A673 (cell line): Measurements from ENCODE around the gene TUBA3D. TPM values are rescaled to one million over a fixed set of nuclear protein-coding genes. Genes with fewer than 3 reads are reported as not detected.
A peak's percentile ranks its signal among the peaks of the same experiment; 100 is the strongest.
"Not testable (repeated sequence)": the region's sequence is repeated elsewhere in the genome, so short reads cannot be mapped to it uniquely, and the experiment has no call there.

Experiments used
- BruUV-seq: library from RNA; stranded (reverse); fragments of 400-500 nt; replicated peaks from 2 replicates; lab custom pipeline; 2021; lab: Mats Ljungman, UMichigan
- CTCF ChIA-PET: fragments of 300-600 bp; sonication (Branson Sonifier 250); formaldehyde crosslinking; loops from one replicate; lab custom pipeline; 2022; ENCODE audit warnings: antibody characterized with exemption; lab: Charles Lee
- POLR2A ChIA-PET: fragments of 300-600 bp; sonication (Branson Sonifier 250); formaldehyde crosslinking; loops from one replicate; lab custom pipeline; 2022; ENCODE audit warnings: antibody characterized with exemption; ENCODE audit not compliant: low non-redundant PET; lab: Charles Lee
- DNase-seq: peaks from one replicate; pipeline ENCODE4 v3.0.0-alpha.2; 2015; ENCODE audit warnings: low spot score
- H3K27ac ChIP-seq: fragments of 200-600 bp; sonication (generic); 2 replicates; pipeline ENCODE4 v1.5.1; 2016; ENCODE audit warnings: mixed run types, low read depth, mild to moderate bottlenecking, mixed read lengths, antibody characterized with exemption, low read length; ENCODE audit not compliant: poor library complexity, severe bottlenecking
- H3K27me3 ChIP-seq: fragments of 200-600 bp; sonication (generic); replicated peaks from 2 replicates; pipeline ENCODE4 v1.6.1; 2017; ENCODE audit warnings: mixed run types, low read depth, mild to moderate bottlenecking, mixed read lengths, antibody characterized with exemption, low read length; ENCODE audit not compliant: insufficient read depth, poor library complexity
- H3K36me3 ChIP-seq: fragments of 200-600 bp; sonication (generic); 2 replicates; pipeline ENCODE4 v1.6.1; 2016; ENCODE audit warnings: mixed run types, mild to moderate bottlenecking, mixed read lengths, antibody characterized with exemption, low read length; ENCODE audit not compliant: insufficient read depth, poor library complexity, severe bottlenecking
- H3K4me1 ChIP-seq: fragments of 200-600 bp; sonication (generic); 2 replicates; pipeline ENCODE4 v1.6.1; 2017; ENCODE audit warnings: mixed run types, mild to moderate bottlenecking, mixed read lengths, antibody characterized with exemption, low read length; ENCODE audit not compliant: insufficient read depth, poor library complexity, severe bottlenecking
- H3K4me3 ChIP-seq: fragments of 200-600 bp; sonication (generic); 2 replicates; pipeline ENCODE4 v1.5.1; 2016; ENCODE audit warnings: low read depth, mixed run types, mild to moderate bottlenecking, mixed read lengths, low read length; ENCODE audit not compliant: poor library complexity, severe bottlenecking
- H3K9me3 ChIP-seq: fragments of 200-600 bp; sonication (generic); 2 replicates; pipeline ENCODE4 v1.6.1; 2016; ENCODE audit warnings: mixed run types, low read depth, mild to moderate bottlenecking, mixed read lengths, antibody characterized with exemption, low read length; ENCODE audit not compliant: poor library complexity, severe bottlenecking
- CTCF ChIP-seq: fragments of 300-800, 200-600 bp; sonication (generic); conservative IDR thresholded peaks from 2 replicates; pipeline ENCODE4 v1.5.1; 2017; ENCODE audit warnings: low read depth, mild to moderate bottlenecking, antibody characterized with exemption, low read length, moderate library complexity, mixed read lengths
- EZH2 ChIP-seq: fragments of 200-600 bp; sonication (generic); IDR thresholded peaks from 2 replicates; pipeline ENCODE4 v1.6.1; 2017; ENCODE audit warnings: borderline replicate concordance, low read depth, mild to moderate bottlenecking, mixed read lengths, antibody characterized with exemption, low read length; ENCODE audit not compliant: poor library complexity, severe bottlenecking
- intact Hi-C: fragments of 100-400 bp; cut with micrococcal nuclease; formaldehyde crosslinking; loops from one replicate; pipeline ENCODE4 v1.10.0; 2022; ENCODE audit not compliant: unreplicated experiment
- total RNA-seq: library from RNA; stranded (reverse); gene quantifications from 2 replicates; pipeline ENCODE4 v1.2.3, GENCODE V29; 2021

The TUBA3D gene
- total RNA-seq, 1 experiment from 2014 or later, result not detected

- Histone ChIP-seq H3K27ac (no peak overlapping the region), H3K36me3 (peaks cover 7% of the 10 kb centered on the region), H3K27me3 (no peaks in the 10 kb centered on the region), H3K4me3 (no peak overlapping the region), H3K4me1 (no peaks in the 10 kb centered on the region), H3K9me3 (no peaks in the 10 kb centered on the region)
- ChIA-PET POLR2A (interaction anchor here (0.7 kb wide), 1 partner anchor 1303 kb away, joined by 5 read pairs; no protein-coding TSS in a partner anchor), CTCF (no interaction called here)
- no peak for DNase-seq
- TF ChIP-seq CTCF (no peak), EZH2 (no peak)
- BruUV-seq, result no TSS peak
- intact Hi-C loops, result no loop called here
These were observed 12.6 kb downstream of the TUBA3D start for GRCh38 chr2:131488306-131489205.

- H3K9me3 ChIP-seq, DNase-seq, H3K27me3 ChIP-seq, H3K36me3 ChIP-seq, H3K4me1 ChIP-seq, BruUV-seq, CTCF ChIA-PET, intact Hi-C loops, POLR2A ChIA-PET: not testable (repeated sequence)
- H3K27ac ChIP-seq, result peak overlapping the region; percentile 94
- peak overlapping the region; percentile 98 for H3K4me3 ChIP-seq
These were observed 14.9 kb downstream of the TUBA3D start for GRCh38 chr2:131490616-131491468.

GRCh38 chr2:131491469-131491836 is 15.5 kb downstream of the TUBA3D start:
- POLR2A ChIA-PET, intact Hi-C loops: not testable (repeated sequence)
- H3K27ac ChIP-seq, result peak overlapping the region; percentile 94

GRCh38 chr2:131492015-131492417 is 16.1 kb downstream of the TUBA3D start, which contains the start of gene MZT2A:
TSS of gene MZT2A (minus strand) at chr2:131492397. CDS start at chr2:131492376, 21 bp downstream.
- H3K9me3 ChIP-seq, H3K36me3 ChIP-seq, H3K4me1 ChIP-seq, DNase-seq, H3K27me3 ChIP-seq, POLR2A ChIA-PET, CTCF ChIA-PET, BruUV-seq, intact Hi-C loops: not testable (repeated sequence)
- H3K27ac ChIP-seq, result peak within 1 kb of the TSS; percentile 94
- H3K4me3 ChIP-seq, result peak within 1 kb of the TSS; percentile 98

More at GRCh38 chr2:131491469-131491836, 15.5 kb downstream of the TUBA3D start:
- DNase-seq, result peak; percentile 13
- H3K36me3 ChIP-seq, BruUV-seq, H3K9me3 ChIP-seq, H3K27me3 ChIP-seq, CTCF ChIA-PET, H3K4me1 ChIP-seq: not testable (repeated sequence)
- peak overlapping the region; percentile 98 for H3K4me3 ChIP-seq
